ENCODE data around the gene HAUS1. TPM values are rescaled to one million over a fixed set of nuclear protein-coding genes. Genes with fewer than 3 reads are reported as not detected.

The HAUS1 gene
- total RNA-seq, 4 donors from 2014 or later: 16.2 to 36.0 (median 33.6) TPM

- Histone ChIP-seq H3K4me1 (no peaks in the 10 kb centered on the region), H3K36me3 (no peaks in the 10 kb centered on the region), H3K27me3 (no peaks in the 10 kb centered on the region), H3K9me3 (no peaks in the 10 kb centered on the region), H3K4me3 (no peak overlapping the region), H3K27ac (no peak overlapping the region)
- ATAC-seq: no peak
- 94 to 95% methylated on average over 2 to 3 of the region's 3 CpGs for WGBS, 2 donors (ENCODE audit: low coverage in 1 of 2)
- TF ChIP-seq CTCF (IDR thresholded peaks at IDR 0.05) (no peak), POLR2A (IDR thresholded peaks at IDR 0.05) (no peak), EP300 (IDR thresholded peaks at IDR 0.05) (no peak), POLR2AphosphoS5 (IDR thresholded peaks at IDR 0.05) (no peak)
Measured at GRCh38 chr18:46061387-46061786, 42.8 kb upstream of the HAUS1 start.

GRCh38 chr18:46061796-46062195 is 42.4 kb upstream of the HAUS1 start:
- WGBS, 2 donors (ENCODE audit: low coverage in 1 of 2): 91 to 100% methylated on average over 1 of the region's 1 CpG
- no peak for ATAC-seq
- H3K27me3 ChIP-seq: no peaks in the 10 kb centered on the region

GRCh38 chr18:46062781-46063180 is 41.4 kb upstream of the HAUS1 start:
- Histone ChIP-seq H3K4me3 (no peak overlapping the region), H3K36me3 (no peaks in the 10 kb centered on the region), H3K27ac (no peak overlapping the region), H3K27me3 (no peaks in the 10 kb centered on the region), H3K4me1 (no peaks in the 10 kb centered on the region), H3K9me3 (no peaks in the 10 kb centered on the region)
- TF ChIP-seq POLR2A (IDR thresholded peaks at IDR 0.05): no peak
- no peak for ATAC-seq
- 83 to 89% methylated on average over 2 to 3 of the region's 5 CpGs for WGBS, 2 donors (ENCODE audit: low coverage in 1 of 2)

More at GRCh38 chr18:46061796-46062195, 42.4 kb upstream of the HAUS1 start:
- Histone ChIP-seq H3K36me3 (no peaks in the 10 kb centered on the region), H3K27ac (no peak overlapping the region), H3K9me3 (no peaks in the 10 kb centered on the region), H3K4me1 (no peaks in the 10 kb centered on the region), H3K4me3 (no peak overlapping the region)
- TF ChIP-seq POLR2A (IDR thresholded peaks at IDR 0.05): no peak
- TF ChIP-seq POLR2AphosphoS5 (IDR thresholded peaks at IDR 0.05): no peak
- TF ChIP-seq EP300 (IDR thresholded peaks at IDR 0.05): no peak
- TF ChIP-seq CTCF (IDR thresholded peaks at IDR 0.05): no peak

GRCh38 chr18:46067438-46068007 is 36.7 kb upstream of the HAUS1 start:
- no peaks in the 10 kb centered on the region for H3K36me3 ChIP-seq
- WGBS, 2 donors (ENCODE audit: low coverage in 1 of 2): 75 to 83% methylated on average over 3 to 5 of the region's 5 CpGs
- no peak for ATAC-seq
- TF ChIP-seq POLR2AphosphoS5 (IDR thresholded peaks at IDR 0.05) (no peak), CTCF (IDR thresholded peaks at IDR 0.05) (no peak), EP300 (IDR thresholded peaks at IDR 0.05) (no peak), POLR2A (IDR thresholded peaks at IDR 0.05) (no peak)
- no peaks in the 10 kb centered on the region for H3K9me3 ChIP-seq
- H3K4me3 ChIP-seq: no peak overlapping the region
- H3K4me1 ChIP-seq: peaks cover 0 to 26% (median 2%) of the 10 kb centered on the region in 3 donors
- no peaks in the 10 kb centered on the region for H3K27me3 ChIP-seq
- H3K27ac ChIP-seq: no peak overlapping the region

- peaks cover 0 to 38% (median 9%) of the 10 kb centered on the region in 3 donors for H3K4me1 ChIP-seq
- no peaks in the 10 kb centered on the region for H3K9me3 ChIP-seq
- TF ChIP-seq POLR2A (IDR thresholded peaks at IDR 0.05) (no peak), POLR2AphosphoS5 (IDR thresholded peaks at IDR 0.05) (no peak), CTCF (IDR thresholded peaks at IDR 0.05) (no peak), EP300 (IDR thresholded peaks at IDR 0.05) (no peak)
- 20 to 29% methylated on average over 1 of the region's 1 CpG for WGBS, 2 donors (ENCODE audit: low coverage in 1 of 2)
- no peak overlapping the region for H3K27ac ChIP-seq
- ATAC-seq: no peak
- H3K27me3 ChIP-seq: no peaks in the 10 kb centered on the region
- H3K36me3 ChIP-seq: no peaks in the 10 kb centered on the region
- no peak overlapping the region for H3K4me3 ChIP-seq
Measured at GRCh38 chr18:46068763-46069162, 35.4 kb upstream of the HAUS1 start.

All from gastroesophageal sphincter (tissue), 4 donors.